Measurements from ENCODE around the gene PLEKHB1. TPM values are rescaled to one million over a fixed set of nuclear protein-coding genes. Genes with fewer than 3 reads are reported as not detected.

PLEKHB1 gene
- total and polyA plus RNA-seq, 4 donors = 8.1 to 38.8 (median 11.9) TPM

GRCh38 chr11:73622926-73623593, 23.3 kb upstream of the PLEKHB1 start:
- Histone ChIP-seq H3K36me3 (ENCODE audit: control insufficient read depth in 4 of 4, insufficient read depth in 4 of 4, low read length in 4 of 4) (no peaks in the 10 kb centered on the region), H3K27me3 (ENCODE audit: control insufficient read depth in 3 of 3, insufficient read depth in 3 of 3, low read length in 2 of 3) (peaks cover 0 to 3% (median 0%) of the 10 kb centered on the region in 3 donors), H3K4me3 (no peak overlapping the region), H3K4me1 (ENCODE audit: control insufficient read depth in 5 of 5, insufficient read depth in 5 of 5, low read length in 5 of 5) (no peaks in the 10 kb centered on the region), H3K9me3 (ENCODE audit: control insufficient read depth in 4 of 4, insufficient read depth in 3 of 4, low read length in 3 of 4) (no peaks in the 10 kb centered on the region), H3K27ac (ENCODE audit: low read depth in 1 of 2, low read length in 1 of 2) (peak overlapping the region in 1 of 2 donors; percentile 25), H3K9ac (ENCODE audit: insufficient read depth in 1 of 2, low read length in 2 of 2) (no peak overlapping the region)
- no peak for DNase-seq
- WGBS, 2 donors = 40 to 53% methylated on average over 4 of the region's 4 CpGs
- TF ChIP-seq CTCF (IDR thresholded peaks at IDR 0.05; ENCODE audit: control extremely low read depth, extremely low read depth) = no peak
- no peak for ATAC-seq (ENCODE audit: insufficient read depth, low FRiP score)

GRCh38 chr11:73623686-73624085, 22.7 kb upstream of the PLEKHB1 start:
- Histone ChIP-seq H3K27me3 (ENCODE audit: control insufficient read depth in 3 of 3, insufficient read depth in 3 of 3, low read length in 2 of 3) (peaks cover 0 to 5% (median 0%) of the 10 kb centered on the region in 3 donors), H3K27ac (ENCODE audit: low read depth in 1 of 2, low read length in 1 of 2) (peak overlapping the region in 1 of 2 donors; percentile 25), H3K4me1 (ENCODE audit: control insufficient read depth in 5 of 5, insufficient read depth in 5 of 5, low read length in 5 of 5) (no peaks in the 10 kb centered on the region), H3K9me3 (ENCODE audit: control insufficient read depth in 4 of 4, insufficient read depth in 3 of 4, low read length in 3 of 4) (no peaks in the 10 kb centered on the region), H3K4me3 (no peak overlapping the region), H3K36me3 (ENCODE audit: control insufficient read depth in 4 of 4, insufficient read depth in 4 of 4, low read length in 4 of 4) (no peaks in the 10 kb centered on the region), H3K9ac (ENCODE audit: insufficient read depth in 1 of 2, low read length in 2 of 2) (no peak overlapping the region)
- no peak for TF ChIP-seq CTCF (IDR thresholded peaks at IDR 0.05; ENCODE audit: control extremely low read depth, extremely low read depth)
- 31 to 32% methylated on average over 3 of the region's 3 CpGs for WGBS, 2 donors
- ATAC-seq (ENCODE audit: insufficient read depth, low FRiP score) (peak; percentile 42), DNase-seq (peak in 1 of 3 donors; percentile 14)

GRCh38 chr11:73625696-73626318, 20.6 kb upstream of the PLEKHB1 start:
- no peak overlapping the region for H3K4me3 ChIP-seq
- peak; percentile 88 for TF ChIP-seq CTCF (IDR thresholded peaks at IDR 0.05; ENCODE audit: control extremely low read depth, extremely low read depth)
- no peaks in the 10 kb centered on the region for H3K9me3 ChIP-seq (ENCODE audit: control insufficient read depth in 4 of 4, insufficient read depth in 3 of 4, low read length in 3 of 4)
- ATAC-seq (ENCODE audit: insufficient read depth, low FRiP score) = no peak
- WGBS, 2 donors = 19 to 29% methylated on average over 19 of the region's 19 CpGs
- H3K27ac ChIP-seq (ENCODE audit: low read depth in 1 of 2, low read length in 1 of 2) = no peak overlapping the region
- no peaks in the 10 kb centered on the region for H3K4me1 ChIP-seq (ENCODE audit: control insufficient read depth in 5 of 5, insufficient read depth in 5 of 5, low read length in 5 of 5)
- H3K9ac ChIP-seq (ENCODE audit: insufficient read depth in 1 of 2, low read length in 2 of 2) = no peak overlapping the region
- H3K36me3 ChIP-seq (ENCODE audit: control insufficient read depth in 4 of 4, insufficient read depth in 4 of 4, low read length in 4 of 4) = no peaks in the 10 kb centered on the region
- peaks cover 0 to 5% (median 0%) of the 10 kb centered on the region in 3 donors for H3K27me3 ChIP-seq (ENCODE audit: control insufficient read depth in 3 of 3, insufficient read depth in 3 of 3, low read length in 2 of 3)
- peak; percentile 68 to 79 (median 71) for DNase-seq

Measured in lung (tissue), 12 donors.